Psoas muscle (tissue), 8 donors: Measurements from ENCODE around the gene GNAI1. TPM values are rescaled to one million over a fixed set of nuclear protein-coding genes. Genes with fewer than 3 reads are reported as not detected.

ENCODE experiments used
- ATAC-seq, 4 donors: fragments of 200-7000 bp; cut with Tn5 transposase; one replicate each; pipeline ENCODE4 v1.9.1; 2020; ENCODE audit warnings: moderate library complexity in 3 of 4, mild to moderate bottlenecking in 2 of 4
- DNase-seq, 2 donors: peaks; one replicate each; pipeline ENCODE4 v3.0.0-alpha.2; 2020
- H3K27ac ChIP-seq: fragments of 200-600 bp; one replicate; pipeline ENCODE4 v1.8.0; 2022
- H3K27me3 ChIP-seq, 3 donors: fragments of 200-600 bp in 1 of 3; one replicate each; pipeline versions ENCODE4 v1.6.1 to v1.8.0; 2013 to 2022; ENCODE audit warnings: low read length in 2 of 3, mild to moderate bottlenecking in 2 of 3, moderate library complexity in 1 of 3; ENCODE audit not compliant: insufficient read depth in 3 of 3
- H3K36me3 ChIP-seq, 2 donors: fragments of 200-600 bp in 1 of 2; one replicate each; pipeline versions ENCODE4 v1.6.1 to v1.8.0; 2013 to 2022; ENCODE audit warnings: low read depth in 1 of 2, mild to moderate bottlenecking in 1 of 2, moderate library complexity in 1 of 2; ENCODE audit not compliant: insufficient read depth in 1 of 2
- H3K4me1 ChIP-seq: fragments of 200-600 bp; one replicate; pipeline ENCODE4 v1.8.0; 2022
- H3K4me3 ChIP-seq: fragments of 200-600 bp; one replicate; pipeline ENCODE4 v1.8.0; 2022; ENCODE audit warnings: mild to moderate bottlenecking
- H3K9me3 ChIP-seq: fragments of 200-600 bp; one replicate; pipeline ENCODE4 v1.8.0; 2022
- CTCF ChIP-seq: fragments of 200-600 bp; IDR thresholded peaks from one replicate; pipeline ENCODE4 v1.8.0; 2022; ENCODE audit warnings: antibody characterized with exemption
- WGBS, 3 donors: extraction: QIAGEN DNeasy Blood & Tissue Kit; methylation state at CpG; one replicate each; pipeline versions ENCODE4 v1.1.6 to v1.1.7; 2013; 5-methylcytosine and 5-hydroxymethylcytosine counted together
- intact Hi-C, 2 donors: fragments of 100-400 bp; cut with DNase I; formaldehyde crosslinking; loops; one replicate each; pipeline versions ENCODE4 v1.11.0 to v1.14.2; 2022
- polyA plus RNA-seq, 3 donors: library from polyadenylated mRNA; stranded (reverse); fragments of 200-250 nt; gene quantifications; one replicate each; pipeline ENCODE4 v1.2.3, GENCODE V29; 2013
- total RNA-seq, 4 donors: library from RNA; stranded (reverse); fragmentation: NEBNext Ultra II Directional in 2 of 4; extraction: Animal tissue kit (Norgen Biotek cat#: 25700) in 2 of 4; gene quantifications; one replicate each; pipeline versions ENCODE4 v1.2.1 to v1.2.4, GENCODE V29; 2021 to 2023
- donor health status: healthy with polysubstance abuse.
- donor health status: DM: no; HTN: no; CAD: no; lungs with moderate emphysema.
- donor health status: Bipolar disorder and iron deficiency.
- donor health status: healthy.
- donor health status: DM: yes; HTN: yes; CAD: no.
- donor health status: DM: no; HTN: no; CAD: no.
- donor health status: DM: no; HTN: no; CAD: no.
- donor health status: DM: yes; HTN: yes; CAD: no.

The GNAI1 gene
- total and polyA plus RNA-seq, 7 donors, result 3.8 to 13.7 (median 6.5) TPM

GRCh38 chr7:80253653-80254052, 119.0 kb downstream of the GNAI1 start:
- intact Hi-C loops, result no loop called here
- Histone ChIP-seq H3K4me3 (no peak overlapping the region), H3K9me3 (no peaks in the 10 kb centered on the region), H3K36me3 (no peaks in the 10 kb centered on the region), H3K27me3 (no peaks in the 10 kb centered on the region), H3K27ac (no peak overlapping the region), H3K4me1 (no peaks in the 10 kb centered on the region)
- no peak for ATAC-seq
- WGBS, 3 donors, result 84 to 87% (median 87%) methylated on average over 2 of the region's 2 CpGs
- no peak for TF ChIP-seq CTCF
- no peak for DNase-seq

GRCh38 chr7:80255656-80256055, 121.0 kb downstream of the GNAI1 start:
- Histone ChIP-seq H3K36me3 (no peaks in the 10 kb centered on the region), H3K27ac (no peak overlapping the region), H3K4me1 (no peaks in the 10 kb centered on the region), H3K4me3 (no peak overlapping the region), H3K27me3 (no peaks in the 10 kb centered on the region), H3K9me3 (no peaks in the 10 kb centered on the region)
- ATAC-seq (no peak), DNase-seq (no peak)
- TF ChIP-seq CTCF, result no peak
- 74 to 83% (median 78%) methylated on average over 1 of the region's 1 CpG for WGBS, 3 donors
- intact Hi-C loops, result no loop called here

GRCh38 chr7:80257756-80258155, 123.1 kb downstream of the GNAI1 start:
- H3K27ac ChIP-seq, result no peak overlapping the region
- WGBS, 3 donors, result 38 to 51% (median 40%) methylated on average over 3 of the region's 3 CpGs
- no peak for DNase-seq
- no peaks in the 10 kb centered on the region for H3K4me1 ChIP-seq
- intact Hi-C loops, result no loop called here
- H3K9me3 ChIP-seq, result no peaks in the 10 kb centered on the region
- H3K27me3 ChIP-seq, result no peaks in the 10 kb centered on the region
- no peak for TF ChIP-seq CTCF
- no peaks in the 10 kb centered on the region for H3K36me3 ChIP-seq
- ATAC-seq, result no peak
- no peak overlapping the region for H3K4me3 ChIP-seq

GRCh38 chr7:80260606-80261005, 126.0 kb downstream of the GNAI1 start:
- Histone ChIP-seq H3K36me3 (no peaks in the 10 kb centered on the region), H3K27ac (no peak overlapping the region), H3K27me3 (no peaks in the 10 kb centered on the region), H3K4me1 (no peaks in the 10 kb centered on the region), H3K4me3 (no peak overlapping the region), H3K9me3 (no peaks in the 10 kb centered on the region)
- TF ChIP-seq CTCF, result no peak
- DNase-seq, result no peak
- intact Hi-C loops, result no loop called here
- no peak for ATAC-seq

- TF ChIP-seq CTCF, result no peak
- DNase-seq, result no peak
- 36 to 45% (median 38%) methylated on average over 4 of the region's 4 CpGs for WGBS, 3 donors
- no peaks in the 10 kb centered on the region for H3K36me3 ChIP-seq
- no peaks in the 10 kb centered on the region for H3K9me3 ChIP-seq
- intact Hi-C loops, result no loop called here
- no peaks in the 10 kb centered on the region for H3K27me3 ChIP-seq
- H3K4me1 ChIP-seq, result no peaks in the 10 kb centered on the region
- H3K27ac ChIP-seq, result no peak overlapping the region
- no peak for ATAC-seq
- H3K4me3 ChIP-seq, result no peak overlapping the region
Observed at GRCh38 chr7:80263333-80263732, 128.7 kb downstream of the GNAI1 start.
